Rectal smooth muscle tissue (tissue), 1 donor: ENCODE results near the gene JAG2.

ENCODE experiments used
- H3K27ac ChIP-seq: one replicate; pipeline ENCODE4 v1.7.0; 2013; ENCODE audit warnings: low read depth, low read length, inconsistent platforms
- H3K27me3 ChIP-seq: one replicate; pipeline ENCODE4 v1.7.0; 2013; ENCODE audit warnings: low read length; ENCODE audit not compliant: control insufficient read depth, insufficient read depth
- H3K36me3 ChIP-seq: one replicate; pipeline ENCODE4 v1.7.0; 2013; ENCODE audit warnings: low read length; ENCODE audit not compliant: control insufficient read depth, insufficient read depth
- H3K4me1 ChIP-seq: one replicate; pipeline ENCODE4 v1.7.0; 2013; ENCODE audit warnings: low read length; ENCODE audit not compliant: control insufficient read depth, insufficient read depth
- H3K4me3 ChIP-seq: one replicate; pipeline ENCODE4 v1.7.0; 2013; ENCODE audit warnings: low read length
- H3K9ac ChIP-seq: one replicate; pipeline ENCODE4 v1.7.0; 2013; ENCODE audit warnings: low read length

The JAG2 gene

GRCh38 chr14:105141026-105141425 is 27.6 kb downstream of the JAG2 start:
- Histone ChIP-seq H3K9ac (no peak overlapping the region), H3K27me3 (no peaks in the 10 kb centered on the region), H3K4me1 (no peaks in the 10 kb centered on the region), H3K4me3 (no peak overlapping the region), H3K27ac (no peak overlapping the region), H3K36me3 (no peaks in the 10 kb centered on the region)

- H3K36me3 ChIP-seq: no peaks in the 10 kb centered on the region
- no peaks in the 10 kb centered on the region for H3K27me3 ChIP-seq
- H3K9ac ChIP-seq: no peak overlapping the region
Observed at GRCh38 chr14:105140581-105140980, 28.0 kb downstream of the JAG2 start.

GRCh38 chr14:105139831-105140239 is 28.7 kb downstream of the JAG2 start:
- H3K4me3 ChIP-seq: no peak overlapping the region
- H3K27ac ChIP-seq: no peak overlapping the region
- H3K27me3 ChIP-seq: no peaks in the 10 kb centered on the region
- no peak overlapping the region for H3K9ac ChIP-seq
- H3K4me1 ChIP-seq: no peaks in the 10 kb centered on the region
- H3K36me3 ChIP-seq: no peaks in the 10 kb centered on the region

More at GRCh38 chr14:105140581-105140980, 28.0 kb downstream of the JAG2 start:
- Histone ChIP-seq H3K4me1 (no peaks in the 10 kb centered on the region), H3K4me3 (no peak overlapping the region), H3K27ac (no peak overlapping the region)

- Histone ChIP-seq H3K27me3 (no peaks in the 10 kb centered on the region), H3K4me1 (no peaks in the 10 kb centered on the region), H3K36me3 (no peaks in the 10 kb centered on the region), H3K27ac (no peak overlapping the region), H3K4me3 (no peak overlapping the region), H3K9ac (no peak overlapping the region)
Observed at GRCh38 chr14:105139212-105139825, 29.3 kb downstream of the JAG2 start.

- Histone ChIP-seq H3K36me3 (no peaks in the 10 kb centered on the region), H3K27ac (no peak overlapping the region), H3K9ac (no peak overlapping the region), H3K4me3 (no peak overlapping the region), H3K27me3 (no peaks in the 10 kb centered on the region), H3K4me1 (no peaks in the 10 kb centered on the region)
Observed at GRCh38 chr14:105138551-105139111, 29.9 kb downstream of the JAG2 start.

- Histone ChIP-seq H3K4me3 (no peak overlapping the region), H3K27ac (no peak overlapping the region), H3K9ac (no peak overlapping the region), H3K27me3 (no peaks in the 10 kb centered on the region), H3K4me1 (no peaks in the 10 kb centered on the region), H3K36me3 (no peaks in the 10 kb centered on the region)
Observed at GRCh38 chr14:105138021-105138541, 30.5 kb downstream of the JAG2 start.

- no peak overlapping the region for H3K9ac ChIP-seq
- H3K27me3 ChIP-seq: no peaks in the 10 kb centered on the region
- no peaks in the 10 kb centered on the region for H3K4me1 ChIP-seq
- no peak overlapping the region for H3K27ac ChIP-seq
- H3K36me3 ChIP-seq: no peaks in the 10 kb centered on the region
- H3K4me3 ChIP-seq: no peak overlapping the region
Observed at GRCh38 chr14:105137481-105138020, 31.0 kb downstream of the JAG2 start.

GRCh38 chr14:105136401-105137322 is 31.9 kb downstream of the JAG2 start:
- Histone ChIP-seq H3K36me3 (no peaks in the 10 kb centered on the region), H3K9ac (no peak overlapping the region)

GRCh38 chr14:105135700-105136395 is 32.7 kb downstream of the JAG2 start:
- Histone ChIP-seq H3K4me1 (no peaks in the 10 kb centered on the region), H3K27ac (no peak overlapping the region), H3K4me3 (no peak overlapping the region), H3K9ac (no peak overlapping the region), H3K27me3 (no peaks in the 10 kb centered on the region), H3K36me3 (no peaks in the 10 kb centered on the region)

More at GRCh38 chr14:105136401-105137322, 31.9 kb downstream of the JAG2 start:
- Histone ChIP-seq H3K4me3 (no peak overlapping the region), H3K4me1 (no peaks in the 10 kb centered on the region), H3K27me3 (no peaks in the 10 kb centered on the region), H3K27ac (no peak overlapping the region)

GRCh38 chr14:105132921-105133654 is 35.5 kb downstream of the JAG2 start:
- no peaks in the 10 kb centered on the region for H3K36me3 ChIP-seq
- H3K4me3 ChIP-seq: no peak overlapping the region
- no peak overlapping the region for H3K27ac ChIP-seq
- H3K27me3 ChIP-seq: no peaks in the 10 kb centered on the region
- H3K4me1 ChIP-seq: no peaks in the 10 kb centered on the region
- H3K9ac ChIP-seq: no peak overlapping the region

- H3K27ac ChIP-seq: no peak overlapping the region
- no peak overlapping the region for H3K4me3 ChIP-seq
- no peaks in the 10 kb centered on the region for H3K4me1 ChIP-seq
- H3K9ac ChIP-seq: no peak overlapping the region
- no peaks in the 10 kb centered on the region for H3K36me3 ChIP-seq
- no peaks in the 10 kb centered on the region for H3K27me3 ChIP-seq
Observed at GRCh38 chr14:105131241-105131640, 37.3 kb downstream of the JAG2 start.
